ENCODE data around the gene ADAM19. TPM values are rescaled to one million over a fixed set of nuclear protein-coding genes. Genes with fewer than 3 reads are reported as not detected.
A peak's percentile ranks its signal among the peaks of the same experiment; 100 is the strongest.

The ADAM19 gene
- total and polyA plus RNA-seq, 12 donors, result 5.5 to 49.6 (median 18.2) TPM

DNA sequence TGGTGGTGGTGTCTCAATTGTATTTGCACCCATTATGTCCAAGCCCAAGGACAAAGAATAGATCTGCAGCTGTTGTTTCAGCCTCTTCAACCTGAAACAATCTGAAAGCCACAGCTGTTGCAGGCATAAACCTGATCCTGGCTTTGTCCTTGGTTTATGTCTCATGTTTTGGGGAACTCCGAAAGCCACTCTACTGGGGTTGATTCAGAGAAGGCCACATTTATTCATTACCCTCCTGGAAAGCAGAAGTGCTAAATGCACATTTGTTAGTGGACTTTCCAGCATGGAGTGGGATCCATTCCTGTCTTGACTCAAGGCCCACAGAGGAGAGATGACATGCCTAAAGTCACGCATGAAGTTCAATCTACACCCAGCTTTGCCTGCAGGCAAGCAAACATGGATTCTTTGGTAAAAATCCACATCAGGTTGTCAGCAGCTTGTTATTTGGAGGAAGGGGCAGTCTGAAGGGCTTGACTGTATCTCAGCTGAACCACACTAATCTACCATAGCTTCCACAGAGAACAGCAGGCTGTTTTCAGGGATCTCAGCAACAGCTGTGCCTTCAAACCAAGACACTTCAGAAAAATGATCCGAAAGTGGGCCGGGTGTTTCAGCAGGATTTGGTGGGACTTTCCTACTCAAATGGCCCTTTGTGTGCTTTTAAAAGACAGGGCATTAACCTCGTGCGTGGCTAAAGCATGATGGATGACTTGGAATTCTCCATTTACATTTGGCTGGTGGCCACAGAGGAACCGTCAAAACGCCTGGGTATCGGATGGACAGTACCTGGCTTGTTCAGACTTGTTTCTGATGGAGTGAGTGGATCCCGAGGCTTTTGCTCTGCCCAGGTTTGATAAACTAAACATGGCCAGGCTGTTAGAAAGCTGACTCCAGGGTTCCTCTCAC lies 36.2 kb upstream of the ADAM19 start:
- Histone ChIP-seq H3K4me3 (no peak overlapping the region), H3K36me3 (no peaks in the 10 kb centered on the region), H3K27me3 (no peaks in the 10 kb centered on the region), H3K9me3 (no peaks in the 10 kb centered on the region), H3K4me1 (peaks cover 0 to 44% (median 0%) of the 10 kb centered on the region in 9 donors), H3K27ac (no peak overlapping the region)
- DNase-seq (no peak), ATAC-seq (peak in 1 of 8 donors; percentile 25)
- 80 to 87% methylated on average over 10 of the region's 10 CpGs for WGBS, 2 donors
- TF ChIP-seq CTCF (IDR thresholded peaks at IDR 0.05), result no peak
- intact Hi-C loops (cut with DNase I), result no loop called here

GRCh38 chr5:157610990-157611389 lies 35.4 kb upstream of the ADAM19 start:
- H3K9me3 ChIP-seq, result no peaks in the 10 kb centered on the region
- no peak for DNase-seq
- H3K4me1 ChIP-seq, result peaks cover 0 to 44% (median 0%) of the 10 kb centered on the region in 9 donors
- no peaks in the 10 kb centered on the region for H3K36me3 ChIP-seq
- WGBS, 2 donors, result 59 to 61% methylated on average over 5 of the region's 5 CpGs
- intact Hi-C loops (cut with DNase I), result no loop called here
- no peak for ATAC-seq
- H3K27me3 ChIP-seq, result no peaks in the 10 kb centered on the region
- TF ChIP-seq CTCF (IDR thresholded peaks at IDR 0.05), result no peak
- no peak overlapping the region for H3K4me3 ChIP-seq
- no peak overlapping the region for H3K27ac ChIP-seq

- H3K27ac ChIP-seq, result no peak overlapping the region
These were observed 33.5 kb upstream of the ADAM19 start for GRCh38 chr5:157608972-157609565.

More at GRCh38 chr5:157608972-157609565, 33.5 kb upstream of the ADAM19 start:
- no peak overlapping the region for H3K4me3 ChIP-seq
- DNase-seq (no peak), ATAC-seq (no peak)
- H3K9me3 ChIP-seq, result no peaks in the 10 kb centered on the region
- no peaks in the 10 kb centered on the region for H3K27me3 ChIP-seq
- 64 to 67% methylated on average over 8 of the region's 8 CpGs for WGBS, 2 donors
- peaks cover 0 to 50% (median 0%) of the 10 kb centered on the region in 9 donors for H3K4me1 ChIP-seq
- intact Hi-C loops (cut with DNase I), result no loop called here
- H3K36me3 ChIP-seq, result no peaks in the 10 kb centered on the region
- TF ChIP-seq CTCF (IDR thresholded peaks at IDR 0.05), result no peak
